ENCODE data around the gene SIRT7.

The SIRT7 gene

DNA sequence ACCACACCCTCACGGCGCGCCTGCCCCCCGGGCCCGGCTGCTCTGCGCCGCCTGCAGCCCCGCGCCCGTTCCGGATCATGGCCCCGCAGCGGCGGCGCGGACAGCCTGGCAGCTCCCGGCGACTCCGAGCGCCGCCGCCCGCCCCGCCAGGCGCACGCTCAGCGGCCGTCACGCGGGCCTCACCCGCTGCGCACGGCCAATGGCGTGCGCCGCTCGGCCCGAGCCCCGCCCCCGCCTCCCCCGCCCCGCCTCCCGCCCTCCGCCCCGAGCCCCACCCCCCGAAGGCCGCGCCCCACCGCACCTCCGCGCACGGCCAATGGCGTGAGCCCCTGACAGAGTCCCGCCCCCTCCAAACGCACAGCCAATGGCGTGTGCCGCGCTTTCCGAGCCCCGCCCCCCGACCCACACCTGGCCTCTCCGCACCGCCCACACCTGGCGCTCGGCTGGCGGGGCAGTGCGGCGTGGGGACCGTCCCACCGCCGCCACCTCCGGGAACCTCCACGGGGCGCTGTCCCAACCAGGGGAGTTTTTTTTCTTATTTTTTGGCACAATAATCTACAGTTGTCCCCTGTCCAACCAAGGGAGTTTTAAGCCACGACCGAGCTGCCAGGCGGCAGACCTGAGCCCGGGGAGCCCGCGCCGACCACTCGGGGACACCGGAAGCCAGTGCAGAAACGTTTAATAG is 6.6 kb downstream of the SIRT7 start, which contains the start of gene PCYT2:
PCYT2 (minus strand) TSS at position 123 of the 685 bp plus-strand sequence; CDS start at position 79, 44 bp downstream.
- no peak for DNase-seq (ENCODE audit: low read depth)
- TF ChIP-seq, protein P1, sequence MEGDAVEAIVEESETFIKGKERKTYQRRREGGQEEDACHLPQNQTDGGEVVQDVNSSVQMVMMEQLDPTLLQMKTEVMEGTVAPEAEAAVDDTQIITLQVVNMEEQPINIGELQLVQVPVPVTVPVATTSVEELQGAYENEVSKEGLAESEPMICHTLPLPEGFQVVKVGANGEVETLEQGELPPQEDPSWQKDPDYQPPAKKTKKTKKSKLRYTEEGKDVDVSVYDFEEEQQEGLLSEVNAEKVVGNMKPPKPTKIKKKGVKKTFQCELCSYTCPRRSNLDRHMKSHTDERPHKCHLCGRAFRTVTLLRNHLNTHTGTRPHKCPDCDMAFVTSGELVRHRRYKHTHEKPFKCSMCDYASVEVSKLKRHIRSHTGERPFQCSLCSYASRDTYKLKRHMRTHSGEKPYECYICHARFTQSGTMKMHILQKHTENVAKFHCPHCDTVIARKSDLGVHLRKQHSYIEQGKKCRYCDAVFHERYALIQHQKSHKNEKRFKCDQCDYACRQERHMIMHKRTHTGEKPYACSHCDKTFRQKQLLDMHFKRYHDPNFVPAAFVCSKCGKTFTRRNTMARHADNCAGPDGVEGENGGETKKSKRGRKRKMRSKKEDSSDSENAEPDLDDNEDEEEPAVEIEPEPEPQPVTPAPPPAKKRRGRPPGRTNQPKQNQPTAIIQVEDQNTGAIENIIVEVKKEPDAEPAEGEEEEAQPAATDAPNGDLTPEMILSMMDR (IDR thresholded peaks at IDR 0.05; ENCODE audit: low read depth, low read length, missing control alignments), result no peak
- peak within 1 kb of the TSS; percentile 89 for H3K4me3 ChIP-seq (ENCODE audit: low read depth, low read length)

DNA sequence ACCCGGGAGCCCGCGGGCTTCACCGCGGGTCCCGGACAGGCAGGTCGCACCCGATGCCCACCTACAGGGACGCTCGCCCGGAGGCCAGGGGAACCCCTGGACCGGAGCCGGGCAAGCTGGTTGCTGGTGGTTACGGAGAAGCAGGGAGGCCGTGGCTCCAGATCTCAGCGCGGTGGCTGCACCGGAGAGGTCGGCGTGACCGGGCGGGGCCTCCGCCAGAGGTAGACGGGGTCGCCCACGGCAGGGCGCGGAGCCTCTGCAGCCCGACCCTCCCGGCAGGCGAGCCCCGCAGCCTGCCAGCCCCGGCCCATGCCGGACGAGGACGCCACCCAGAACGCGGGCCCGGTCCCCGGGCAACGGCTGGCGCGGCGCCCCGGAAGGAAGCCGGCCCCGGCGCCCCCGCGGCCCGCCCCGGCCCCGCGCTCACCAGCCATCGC is 7.1 kb downstream of the SIRT7 start:
- no peak for DNase-seq (ENCODE audit: low read depth)
- H3K4me3 ChIP-seq (ENCODE audit: low read depth, low read length), result peak overlapping the region; percentile 89
- TF ChIP-seq, protein P1 (IDR thresholded peaks at IDR 0.05; ENCODE audit: low read depth, low read length, missing control alignments), result no peak

DNA sequence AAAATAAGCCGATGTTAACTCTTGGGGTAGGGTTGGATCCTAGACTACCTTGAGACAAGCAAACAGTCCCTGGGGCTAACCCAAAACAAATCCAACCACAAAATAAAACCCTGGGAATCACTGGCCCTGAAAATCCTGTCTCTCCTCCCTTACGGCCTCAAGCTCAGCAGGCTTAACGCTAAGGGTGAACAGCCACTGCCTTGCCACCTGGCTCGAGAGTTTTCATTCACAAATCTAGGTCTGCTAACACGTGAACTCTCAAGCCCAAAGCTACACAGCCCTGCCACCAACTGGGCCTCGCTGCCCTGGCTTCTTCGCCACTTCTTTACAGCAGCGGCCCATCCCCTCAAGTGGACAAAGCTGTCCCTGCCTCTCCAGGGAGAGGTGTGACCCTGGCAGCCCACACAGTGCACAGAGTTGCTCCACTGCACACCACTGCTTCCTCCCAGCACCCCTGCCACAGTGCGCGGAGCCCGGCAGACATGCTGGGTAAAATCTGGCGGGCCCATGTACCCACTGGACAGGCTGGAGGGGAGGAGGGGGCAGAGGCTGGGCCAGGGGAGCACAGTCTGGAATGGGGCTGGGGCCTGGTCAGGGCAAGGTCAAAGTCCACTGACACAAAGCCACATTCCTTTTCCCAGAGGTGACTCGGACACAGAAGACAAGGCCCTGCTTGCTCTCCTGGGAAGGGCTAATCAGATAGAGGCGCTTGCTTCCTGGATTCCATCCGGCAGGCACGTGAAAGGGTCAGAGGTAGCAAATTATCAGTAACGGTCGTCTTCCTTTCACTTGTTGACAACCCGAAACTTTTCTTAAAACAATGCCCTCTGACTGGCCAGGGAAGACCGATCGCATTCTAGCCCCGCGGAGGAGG is 7.8 kb downstream of the SIRT7 start:
- TF ChIP-seq, protein P1 (IDR thresholded peaks at IDR 0.05; ENCODE audit: low read depth, low read length, missing control alignments), result no peak
- H3K4me3 ChIP-seq (ENCODE audit: low read depth, low read length), result peak overlapping the region; percentile 89
- DNase-seq (ENCODE audit: low read depth), result no peak

DNA sequence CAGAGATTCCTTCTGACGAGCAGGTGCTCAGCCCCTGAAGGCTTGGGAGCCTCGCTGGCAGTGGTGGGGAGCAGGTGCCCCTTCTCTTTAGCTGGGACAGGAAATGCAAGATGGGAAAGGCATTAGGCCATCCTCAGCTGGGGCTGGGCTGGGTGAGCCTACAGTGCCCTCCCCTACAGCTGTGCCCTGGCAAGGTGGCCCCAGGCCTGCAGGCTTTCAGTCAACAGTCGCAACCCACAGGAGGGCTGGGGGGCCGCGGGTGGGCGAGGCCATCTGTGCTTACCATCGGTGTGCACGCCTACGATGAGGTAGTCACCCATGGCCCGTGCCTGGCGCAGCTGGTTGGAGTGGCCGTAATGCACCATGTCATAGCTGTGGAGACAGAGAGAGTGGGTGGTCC is 8.7 kb downstream of the SIRT7 start:
- TF ChIP-seq, protein P1 (IDR thresholded peaks at IDR 0.05; ENCODE audit: low read depth, low read length, missing control alignments), result no peak
- H3K4me3 ChIP-seq (ENCODE audit: low read depth, low read length), result no peak overlapping the region

DNA sequence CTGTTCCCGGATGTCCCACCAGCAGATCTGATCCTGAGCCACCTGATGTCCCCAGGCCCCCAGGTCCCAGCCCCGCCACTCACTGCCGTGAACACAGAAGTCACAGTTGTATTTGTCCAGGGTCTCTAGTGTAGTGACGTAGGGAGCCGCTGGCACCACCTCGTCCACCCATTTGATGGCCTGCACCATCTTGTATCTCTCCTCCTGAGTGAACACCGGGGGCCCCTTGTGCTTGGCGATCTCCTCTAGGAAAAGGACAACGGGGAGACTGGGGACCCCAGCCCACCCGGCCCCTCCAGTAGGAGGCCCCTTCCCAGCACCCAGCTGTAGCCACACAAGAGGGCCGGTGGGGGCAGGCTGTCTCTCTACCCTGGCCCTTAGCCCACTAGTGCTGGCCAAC is 9.2 kb downstream of the SIRT7 start:
- TF ChIP-seq, protein P1 (IDR thresholded peaks at IDR 0.05; ENCODE audit: low read depth, low read length, missing control alignments), result no peak
- no peak overlapping the region for H3K4me3 ChIP-seq (ENCODE audit: low read depth, low read length)
- DNase-seq (ENCODE audit: low read depth), result no peak

More for the DNA sequence above, 8.7 kb downstream of the SIRT7 start:
- no peak for DNase-seq (ENCODE audit: low read depth)

DNA sequence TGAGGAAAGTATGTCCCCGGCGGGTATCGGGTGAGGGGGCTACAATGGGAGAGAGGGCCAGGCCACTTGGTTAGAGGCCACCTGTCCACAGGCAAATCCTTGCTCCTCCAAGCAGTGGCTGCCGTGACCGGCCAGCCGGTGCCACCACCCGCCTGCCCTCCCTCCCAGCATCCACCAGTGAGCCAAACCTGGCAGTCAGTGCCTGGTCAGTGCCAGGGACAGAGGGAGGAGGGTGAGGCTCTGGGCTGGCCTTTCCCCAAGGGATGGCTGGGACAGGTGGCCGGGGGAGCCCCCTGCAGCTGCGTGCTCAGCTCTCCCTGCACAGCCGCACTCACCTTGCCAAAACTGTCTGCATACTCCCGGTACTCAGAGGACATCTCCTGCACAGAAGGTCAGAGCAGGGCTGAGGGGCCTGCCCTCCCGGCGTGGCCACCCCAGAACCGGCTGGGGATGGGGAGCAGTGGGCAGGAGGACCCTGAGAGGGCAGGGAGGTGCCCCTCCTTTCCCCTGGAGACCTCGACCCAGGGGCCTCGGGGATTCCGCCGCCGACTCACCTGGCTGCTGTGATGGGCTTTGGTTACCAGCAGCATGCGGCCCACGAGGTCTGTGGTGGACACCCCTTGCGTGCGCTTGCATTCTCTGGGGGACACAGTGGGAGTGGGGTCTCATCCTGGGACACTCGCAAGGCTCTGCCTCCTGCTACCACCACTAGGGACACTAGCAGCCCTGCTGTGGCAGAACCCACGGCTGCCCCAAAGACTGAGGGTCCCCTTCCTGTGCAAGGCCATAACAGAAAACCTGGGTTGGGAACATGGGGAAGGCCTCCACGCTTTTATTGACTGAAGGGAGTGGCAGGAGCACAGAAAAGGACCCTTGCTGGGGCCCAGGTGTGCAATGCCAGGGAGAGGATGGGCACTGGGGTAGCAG is 10.5 kb downstream of the SIRT7 start:
- no peak overlapping the region for H3K4me3 ChIP-seq (ENCODE audit: low read depth, low read length)
- TF ChIP-seq, protein P1 (IDR thresholded peaks at IDR 0.05; ENCODE audit: low read depth, low read length, missing control alignments), result peak; percentile 5
- no peak for DNase-seq (ENCODE audit: low read depth)

Measured in GM12864 (cell line).